ENCODE measurements around the gene SLC24A3. TPM values are rescaled to one million over a fixed set of nuclear protein-coding genes. Genes with fewer than 3 reads are reported as not detected.

Gene SLC24A3
- total and polyA plus RNA-seq, 12 donors, result 0.21 to 2.6 (median 0.84) TPM

GRCh38 chr20:19298652-19299051 is 86.2 kb downstream of the SLC24A3 start:
- intact Hi-C loops (cut with DNase I), result no loop called here

GRCh38 chr20:19300395-19300794 is 88.0 kb downstream of the SLC24A3 start:
- H3K27me3 ChIP-seq, result no peaks in the 10 kb centered on the region
- H3K9me3 ChIP-seq, result peaks cover 0 to 8% (median 0%) of the 10 kb centered on the region in 11 donors
- DNase-seq, result no peak
- intact Hi-C loops (cut with DNase I), result no loop called here
- WGBS, 2 donors, result 74 to 83% methylated on average over 6 of the region's 6 CpGs
- no peak for ATAC-seq
- TF ChIP-seq CTCF (IDR thresholded peaks at IDR 0.05), result no peak
- no peak overlapping the region for H3K4me3 ChIP-seq
- H3K27ac ChIP-seq, result no peak overlapping the region
- no peaks in the 10 kb centered on the region for H3K36me3 ChIP-seq
- H3K4me1 ChIP-seq, result peaks cover 0 to 11% (median 0%) of the 10 kb centered on the region in 9 donors

More at GRCh38 chr20:19298652-19299051, 86.2 kb downstream of the SLC24A3 start:
- no peak for DNase-seq
- Histone ChIP-seq H3K4me1 (peaks cover 0 to 5% (median 0%) of the 10 kb centered on the region in 9 donors), H3K27ac (no peak overlapping the region), H3K27me3 (no peaks in the 10 kb centered on the region), H3K36me3 (no peaks in the 10 kb centered on the region), H3K4me3 (no peak overlapping the region), H3K9me3 (peaks cover 0 to 15% (median 0%) of the 10 kb centered on the region in 11 donors)
- WGBS, 2 donors, result 51 to 76% methylated on average over 3 of the region's 3 CpGs
- no peak for ATAC-seq
- TF ChIP-seq CTCF (IDR thresholded peaks at IDR 0.05), result no peak

GRCh38 chr20:19301142-19301541 is 88.7 kb downstream of the SLC24A3 start:
- Histone ChIP-seq H3K4me1 (peaks cover 0 to 11% (median 0%) of the 10 kb centered on the region in 9 donors), H3K27me3 (no peaks in the 10 kb centered on the region), H3K9me3 (peaks cover 0 to 8% (median 0%) of the 10 kb centered on the region in 11 donors), H3K4me3 (no peak overlapping the region), H3K36me3 (no peaks in the 10 kb centered on the region), H3K27ac (no peak overlapping the region)
- WGBS, 2 donors, result 66 to 78% methylated on average over 2 of the region's 2 CpGs
- intact Hi-C loops (cut with DNase I), result no loop called here
- no peak for DNase-seq
- no peak for ATAC-seq
- no peak for TF ChIP-seq CTCF (IDR thresholded peaks at IDR 0.05)

GRCh38 chr20:19301843-19302242 is 89.4 kb downstream of the SLC24A3 start:
- intact Hi-C loops (cut with DNase I), result no loop called here
- no peaks in the 10 kb centered on the region for H3K36me3 ChIP-seq
- no peak for TF ChIP-seq CTCF (IDR thresholded peaks at IDR 0.05)

More at GRCh38 chr20:19301843-19302242, 89.4 kb downstream of the SLC24A3 start:
- no peaks in the 10 kb centered on the region for H3K27me3 ChIP-seq
- H3K4me3 ChIP-seq, result no peak overlapping the region
- peaks cover 0 to 8% (median 0%) of the 10 kb centered on the region in 11 donors for H3K9me3 ChIP-seq
- no peak for DNase-seq
- no peak for ATAC-seq
- peaks cover 0 to 11% (median 0%) of the 10 kb centered on the region in 9 donors for H3K4me1 ChIP-seq
- H3K27ac ChIP-seq, result no peak overlapping the region
- 86 to 95% methylated on average over 2 of the region's 2 CpGs for WGBS, 2 donors
